Stimulated activated CD4-positive, alpha-beta T cell treated with anti-CD3 and anti-CD28 coated beads, Interleukin-4, amount 100 ng/mL, for 1 hour (primary cell): ENCODE measurements around the gene CCDC43.
"Not testable (repeated sequence)": the region's sequence is repeated elsewhere in the genome, so short reads cannot be mapped to it uniquely, and the experiment has no call there.

Experiments used
- DNase-seq: peaks from one replicate; pipeline ENCODE4 v3.0.0-alpha.2; 2020

Gene CCDC43

DNA sequence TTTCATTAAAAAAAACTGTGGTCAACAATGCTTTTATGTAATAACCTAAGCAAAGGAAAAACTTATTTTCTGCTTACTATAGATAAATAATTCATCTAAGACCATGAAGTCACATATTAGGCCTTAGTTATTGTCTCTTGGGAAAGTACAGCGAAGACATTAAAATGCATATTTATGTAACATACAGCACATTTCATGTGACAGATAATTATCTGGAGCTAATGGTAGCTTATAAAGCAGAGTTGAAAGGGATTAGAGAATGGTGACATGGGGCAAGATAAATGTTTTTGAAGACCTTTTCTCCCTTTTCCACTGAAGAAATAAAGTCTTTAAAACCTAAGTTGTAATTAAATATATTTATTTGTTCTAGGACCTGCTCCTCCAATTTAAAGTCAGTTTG is 23.6 kb downstream of the CCDC43 start:
- DNase-seq = no peak

DNA sequence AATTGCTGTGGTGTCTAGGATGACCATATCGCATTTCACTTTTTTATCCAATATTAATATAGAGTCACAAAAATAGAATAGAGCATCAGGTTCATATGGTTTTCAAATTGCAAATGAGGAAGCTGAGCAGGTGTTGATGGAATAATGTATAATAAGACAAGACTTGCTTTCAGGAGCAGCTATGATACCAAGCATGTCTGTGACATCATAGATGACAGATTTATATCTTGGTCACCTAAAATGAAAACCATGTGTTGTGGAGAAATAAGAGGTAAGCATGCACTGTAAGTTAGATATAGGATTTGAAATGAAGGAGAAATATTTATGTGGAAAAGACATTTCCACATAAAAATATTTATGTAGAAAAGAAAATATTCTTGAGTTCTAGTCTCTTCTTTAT is 24.7 kb downstream of the CCDC43 start:
- no peak for DNase-seq

DNA sequence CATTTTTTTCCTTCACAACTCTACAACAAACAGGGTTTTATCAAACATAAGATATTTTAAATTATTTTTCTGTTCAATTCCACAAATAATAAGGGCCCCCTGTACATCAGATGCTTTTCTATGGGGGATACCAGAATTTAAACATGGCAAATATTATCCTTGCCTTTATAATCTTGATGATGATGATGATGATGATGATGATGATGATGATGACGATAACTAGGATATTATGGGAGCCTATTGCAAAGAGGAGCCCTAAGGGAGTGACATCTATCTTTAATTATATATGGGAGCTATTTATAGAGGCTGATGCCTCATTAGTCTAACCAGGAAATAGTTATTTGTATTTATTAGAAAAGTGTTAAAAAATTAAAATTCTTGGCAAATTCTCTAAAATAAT is 26.5 kb downstream of the CCDC43 start:
- DNase-seq = no peak

DNA sequence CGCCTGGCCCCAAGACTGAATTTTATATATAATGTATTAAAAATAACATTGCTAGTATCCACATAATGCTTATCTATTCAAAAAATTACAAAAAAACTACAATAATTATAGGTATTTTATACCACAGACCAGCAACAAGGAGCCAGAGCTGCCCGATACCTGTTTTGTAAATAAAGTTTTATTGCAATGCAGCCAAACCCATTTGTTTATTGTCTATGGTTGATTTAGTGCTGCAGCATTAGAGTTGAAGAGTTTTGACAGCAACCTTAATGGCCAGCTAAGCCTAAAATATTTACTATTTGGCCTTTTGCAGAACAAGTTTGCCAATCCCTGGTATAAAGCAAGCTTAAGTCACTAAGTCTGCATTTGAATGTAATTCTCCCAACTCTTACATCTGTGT is 27.7 kb downstream of the CCDC43 start:
- DNase-seq = no peak

DNA sequence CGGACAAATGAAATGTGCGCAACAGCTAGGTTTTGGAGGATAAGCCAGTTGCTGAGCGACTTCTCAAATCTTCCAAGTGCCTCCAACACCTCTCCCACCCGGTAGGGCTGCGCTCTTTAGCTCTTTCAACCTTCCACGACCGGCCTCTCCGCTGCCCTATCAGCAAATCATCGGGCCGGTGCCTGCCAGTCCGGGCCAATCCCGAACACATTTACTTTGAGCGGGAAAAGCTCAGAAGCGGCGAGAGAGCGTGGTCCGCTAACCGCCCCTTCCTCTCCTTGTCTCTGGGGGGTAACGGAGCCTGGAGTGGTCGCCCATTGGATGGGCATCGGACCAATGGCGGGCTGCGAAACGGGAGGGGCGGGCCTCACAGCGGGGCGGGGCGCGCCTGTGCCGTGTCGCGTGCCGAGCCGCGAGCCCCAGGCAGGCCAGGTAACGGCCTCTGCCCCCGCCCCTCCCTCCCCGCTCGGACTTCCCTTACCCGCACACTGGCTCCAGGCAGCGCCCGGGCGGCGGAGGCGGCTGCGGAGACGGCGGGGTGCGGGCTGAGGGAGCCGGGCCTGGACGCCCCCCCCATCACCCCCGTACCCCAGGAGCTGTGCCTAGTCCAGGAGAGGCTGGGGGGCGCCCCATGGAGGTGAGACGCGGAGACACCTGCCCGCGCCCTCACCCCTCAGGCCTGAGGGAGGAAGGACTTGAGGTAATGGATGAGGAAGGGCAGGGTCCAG is 33.4 kb downstream of the CCDC43 start, which contains the start of gene MEIOC:
MEIOC (plus strand) TSS at position 486 of the 728 bp plus-strand sequence; CDS start at position 632, 146 bp downstream.
- peak; percentile 50 for DNase-seq

DNA sequence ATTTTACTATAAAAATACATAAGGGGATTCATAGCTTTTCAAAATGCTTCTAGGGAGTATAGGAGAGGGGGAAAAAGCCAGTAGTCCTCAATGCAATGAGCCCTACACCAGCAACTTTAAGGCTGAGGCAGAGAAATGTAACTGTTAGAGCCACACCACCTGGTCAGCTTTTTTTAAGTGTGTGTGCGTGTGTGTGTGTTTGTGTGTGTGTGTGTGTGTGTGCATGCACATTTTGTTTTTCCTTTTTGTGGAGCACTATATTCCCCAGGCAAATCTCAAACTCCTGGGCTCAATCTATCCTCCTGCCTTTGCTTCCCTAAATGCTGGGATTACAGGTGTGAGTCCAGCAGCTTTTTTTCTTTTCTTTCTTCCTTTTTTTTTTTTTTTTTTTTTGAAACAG is 35.6 kb downstream of the CCDC43 start:
- DNase-seq = no peak

DNA sequence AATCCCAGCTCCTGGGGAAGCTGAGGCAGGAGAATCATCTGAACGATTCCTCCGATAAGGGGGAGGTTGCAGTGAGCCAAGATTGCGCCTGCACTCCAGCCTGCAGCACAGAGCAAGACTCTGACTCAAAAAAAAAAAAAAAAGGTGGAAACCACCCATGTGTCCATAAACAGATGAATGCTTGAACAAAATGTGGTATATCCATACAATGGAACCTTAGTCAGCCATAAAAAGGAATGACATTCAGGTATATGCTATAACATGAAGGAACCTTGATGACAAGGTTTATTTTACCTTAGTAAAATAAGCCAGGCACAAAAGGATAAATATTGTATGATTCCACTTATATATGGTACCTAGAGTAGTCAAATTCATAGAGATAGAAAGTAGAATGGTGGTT is 36.2 kb downstream of the CCDC43 start:
- no peak for DNase-seq

DNA sequence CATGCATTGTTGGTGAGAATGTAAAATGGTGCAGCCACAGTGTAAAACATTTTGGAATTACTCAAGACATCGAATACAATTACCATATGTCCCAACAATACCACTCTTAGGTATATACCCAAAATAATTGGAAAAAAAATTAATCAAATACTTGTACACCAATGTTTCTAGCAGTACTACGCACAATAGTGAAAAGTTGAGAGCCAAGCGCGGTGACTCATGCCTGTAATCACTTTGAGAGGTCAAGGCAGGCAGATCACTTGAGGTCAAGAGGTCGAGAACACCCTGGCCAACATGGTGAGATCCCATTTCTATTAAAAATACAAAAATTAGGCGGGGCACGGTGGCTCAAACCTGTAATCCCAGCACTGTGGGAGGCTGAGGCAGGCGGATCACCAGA is 36.8 kb downstream of the CCDC43 start:
- no peak for DNase-seq

DNA sequence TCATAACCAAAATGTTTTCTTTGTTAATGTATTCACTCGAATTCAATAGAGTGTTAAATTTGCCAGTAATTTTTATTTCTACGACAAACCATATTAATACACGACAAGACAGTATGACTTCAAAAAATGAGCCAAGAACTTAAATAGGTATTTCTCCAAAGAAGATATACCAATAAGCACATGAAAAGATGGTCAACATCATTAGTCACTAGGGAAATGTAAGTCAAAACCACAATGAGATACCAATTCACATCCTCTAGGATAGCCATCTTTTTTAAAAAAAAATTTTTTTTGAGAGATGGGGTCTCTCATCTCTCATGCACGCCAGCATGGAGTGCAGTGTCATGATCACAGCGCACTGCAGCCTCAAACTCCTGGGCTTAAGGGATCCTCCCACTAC is 38.3 kb downstream of the CCDC43 start:
- no peak for DNase-seq

DNA sequence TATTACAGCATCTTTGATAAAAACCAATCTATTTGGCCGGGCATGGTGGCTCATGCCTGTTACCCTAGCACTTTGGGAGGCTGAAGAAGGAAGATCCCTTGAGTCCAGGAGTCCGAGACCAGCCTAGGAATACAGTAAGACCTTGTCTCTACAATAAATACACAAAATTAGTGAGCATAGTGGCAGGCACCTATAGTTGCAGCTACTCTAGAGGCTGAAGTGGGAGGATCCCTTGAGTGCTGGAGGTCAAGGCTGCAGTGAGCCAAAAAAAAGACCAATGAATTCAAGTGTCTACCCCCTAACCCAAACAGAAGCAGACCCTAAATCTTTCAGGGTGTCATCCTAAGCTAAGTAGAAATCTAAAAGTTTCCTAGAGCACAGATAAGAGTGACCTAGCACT is 40.6 kb downstream of the CCDC43 start:
- DNase-seq = no peak

DNA sequence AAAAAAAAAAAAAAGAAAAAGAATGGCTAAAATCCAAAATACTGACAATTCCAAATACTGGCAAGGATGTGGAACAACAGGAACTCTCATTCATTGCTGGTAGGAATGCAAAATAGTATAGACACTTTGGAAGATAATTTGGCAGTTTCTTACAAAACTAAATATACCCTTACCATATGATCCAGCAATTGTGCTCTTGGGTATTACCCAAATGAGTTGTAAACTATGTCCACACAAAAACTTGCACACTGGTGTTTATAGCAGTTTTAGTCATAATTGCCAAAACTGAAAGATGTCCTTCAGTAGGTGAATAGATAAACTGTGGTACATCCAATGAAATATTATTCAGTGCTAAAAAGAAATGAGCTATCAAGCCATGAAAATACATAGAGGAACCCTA is 41.8 kb downstream of the CCDC43 start:
- no peak for DNase-seq

DNA sequence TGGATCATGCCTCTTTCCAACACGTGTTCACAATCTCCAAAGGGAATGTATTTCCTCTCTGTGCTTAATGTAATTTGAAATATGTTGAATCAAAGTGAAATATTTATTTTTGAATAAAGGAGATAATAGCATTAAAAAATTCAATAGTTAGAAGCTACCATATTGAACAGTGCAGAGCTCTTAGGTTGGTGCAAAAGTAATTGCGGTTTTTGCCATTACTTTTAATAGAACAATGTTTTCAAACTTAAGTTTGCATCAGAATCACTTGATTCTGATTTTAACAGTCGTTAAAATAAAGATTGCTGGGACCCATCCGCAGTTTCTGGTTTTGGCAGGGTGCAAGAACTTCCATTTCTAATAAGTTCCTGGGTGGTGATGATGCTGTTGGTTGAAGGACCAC is 43.3 kb downstream of the CCDC43 start:
- no peak for DNase-seq

DNA sequence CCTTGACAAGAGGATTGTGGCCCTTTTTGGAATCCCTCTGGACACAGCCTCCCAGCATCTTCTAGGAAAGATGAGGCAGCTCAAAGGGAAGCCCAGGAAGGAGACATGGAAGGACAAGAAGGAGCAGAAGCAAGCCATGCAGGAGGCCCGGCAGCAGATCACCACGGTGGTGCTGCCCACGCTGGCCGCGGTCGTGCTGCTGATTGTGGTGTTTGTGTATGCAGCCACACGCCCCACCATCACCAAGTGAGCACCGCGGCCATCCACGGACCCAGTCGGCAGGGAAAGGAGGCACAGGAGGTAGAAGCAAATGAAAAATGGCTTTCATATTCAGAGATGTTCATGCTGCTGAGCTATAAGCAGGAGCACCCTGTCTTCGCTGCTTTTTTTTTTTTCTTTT is 44.2 kb downstream of the CCDC43 start:
- DNase-seq = no peak

DNA sequence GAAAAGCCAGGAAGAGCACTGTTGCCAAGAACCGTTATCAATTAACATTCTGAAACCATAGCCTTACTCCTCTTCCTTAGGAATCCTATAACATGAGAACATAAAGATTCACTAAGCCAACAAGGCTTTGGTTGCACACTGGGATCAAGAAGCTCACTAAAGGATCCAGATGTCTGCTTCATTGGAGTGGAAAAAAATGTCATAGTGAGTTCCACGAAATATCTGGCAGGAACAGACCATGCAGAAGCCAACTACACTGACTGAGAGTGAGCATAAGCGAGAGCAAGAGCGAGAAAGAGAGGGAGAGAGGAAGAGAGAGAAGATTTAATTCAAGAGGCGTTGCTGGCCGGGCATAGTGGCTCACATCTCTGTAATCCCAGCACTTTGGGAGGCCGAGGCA is 46.7 kb downstream of the CCDC43 start:
- DNase-seq = no peak

DNA sequence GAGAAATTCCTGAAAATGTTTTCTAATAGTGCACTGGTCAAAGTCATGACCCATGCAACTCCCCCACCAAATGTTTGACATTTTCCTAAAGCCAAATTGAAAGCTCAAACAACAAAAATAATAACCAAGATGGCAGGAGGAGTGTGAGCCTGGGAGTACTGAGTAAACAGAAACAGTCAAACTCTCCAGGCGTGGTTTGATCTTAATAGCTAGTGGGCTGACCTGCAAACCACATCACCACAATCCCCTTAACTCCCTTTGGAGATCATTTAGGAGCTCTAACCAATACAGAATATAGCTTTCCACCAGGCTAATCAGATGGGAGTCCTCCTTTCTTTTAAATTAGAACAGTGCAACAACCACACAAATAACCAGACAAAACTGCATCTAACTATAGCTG is 52.5 kb downstream of the CCDC43 start:
- no peak for DNase-seq

DNA sequence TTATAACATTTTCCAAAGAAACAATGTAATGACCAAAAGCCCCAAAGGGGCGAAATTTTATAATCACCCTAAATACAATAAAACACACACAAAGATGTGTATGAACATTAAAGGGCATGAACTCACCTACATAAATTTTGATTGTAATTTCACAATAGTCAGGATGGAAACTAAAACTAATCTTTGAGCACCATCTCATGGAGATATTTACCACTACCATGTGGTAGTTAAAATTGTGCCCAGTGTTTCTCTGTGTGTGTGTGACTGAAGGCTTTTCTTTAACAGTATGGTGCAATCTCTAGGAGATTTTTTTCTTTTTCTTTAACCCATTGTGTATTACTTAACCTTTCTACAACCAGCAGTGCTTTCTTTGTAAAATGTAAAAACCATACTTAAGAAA is 53.0 kb downstream of the CCDC43 start:
- DNase-seq = no peak

DNA sequence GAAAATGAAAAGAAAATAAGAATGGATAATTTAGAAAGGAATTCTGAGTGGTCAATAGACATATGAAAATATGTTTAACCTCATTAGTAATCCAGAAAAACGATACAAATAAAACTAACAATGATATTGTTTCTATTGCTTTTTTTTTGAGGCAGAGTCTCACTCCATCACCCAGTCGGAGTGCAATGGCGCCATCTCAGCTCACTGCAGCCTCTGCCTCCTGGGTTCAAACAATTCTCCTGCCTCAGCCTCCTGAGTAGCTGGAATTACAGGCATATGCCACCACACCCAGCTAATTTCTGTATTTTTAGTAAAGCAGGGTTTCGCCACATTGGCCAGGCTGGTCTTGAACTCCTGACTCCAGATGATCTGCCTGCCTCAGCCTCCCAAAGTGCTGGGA is 55.2 kb downstream of the CCDC43 start:
- not testable (repeated sequence) for DNase-seq

DNA sequence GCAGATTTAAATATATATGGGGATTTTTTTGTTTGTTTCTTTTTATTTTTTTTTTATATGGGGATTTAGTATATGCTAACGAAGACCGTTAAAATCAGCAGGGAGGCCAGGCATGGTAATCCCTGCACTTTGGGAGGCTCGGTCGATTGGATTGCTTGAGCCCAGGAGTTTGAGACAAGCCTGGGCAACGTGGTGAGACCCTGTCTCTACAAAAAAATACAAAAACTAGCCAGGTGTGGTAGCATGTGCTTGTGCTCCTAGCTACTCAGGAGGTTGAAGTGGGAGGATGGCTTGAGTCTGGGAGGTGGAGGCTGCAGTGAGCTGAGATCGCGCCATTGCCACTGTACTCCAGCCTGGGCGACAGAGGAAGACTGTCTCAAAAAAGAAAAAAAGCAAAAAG is 55.6 kb downstream of the CCDC43 start:
- no peak for DNase-seq

DNA sequence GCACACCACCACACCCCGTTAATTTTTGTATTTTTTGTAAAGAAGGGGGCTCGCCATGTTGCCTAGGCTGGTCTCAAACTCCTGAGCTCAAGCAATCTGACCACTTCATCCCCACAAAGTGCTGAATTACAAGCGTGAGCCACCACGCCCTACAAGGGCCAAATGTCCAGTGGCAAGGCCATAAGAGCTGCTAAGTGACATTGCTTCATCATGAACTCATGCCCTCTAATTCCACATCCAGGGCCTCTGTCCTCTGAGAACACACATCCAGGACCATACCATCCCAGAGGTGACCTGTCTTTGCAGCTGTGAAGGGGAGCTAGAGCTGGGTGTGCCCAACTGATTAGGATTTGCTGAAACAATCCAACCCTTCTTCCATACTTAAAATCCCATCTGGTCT is 58.9 kb downstream of the CCDC43 start:
- DNase-seq = no peak

DNA sequence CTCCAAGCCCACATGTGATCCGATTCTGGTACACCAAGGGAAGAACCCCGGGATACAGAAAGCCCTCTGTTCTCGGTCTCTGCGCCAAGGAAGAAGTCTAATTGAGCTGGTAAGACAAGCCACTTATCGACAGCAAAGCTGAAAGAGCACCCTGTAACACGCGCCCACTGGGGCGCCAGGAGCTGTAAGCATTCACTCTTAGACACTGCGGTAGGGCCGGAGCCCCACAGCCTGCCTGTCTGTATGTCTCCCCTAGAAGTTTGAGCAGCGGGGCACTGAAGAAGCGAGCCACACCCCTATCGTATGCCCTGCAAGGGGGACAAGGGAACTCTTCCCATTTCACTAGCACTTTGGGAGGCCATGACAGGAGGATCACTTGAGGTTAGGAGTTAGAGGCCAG is 60.3 kb downstream of the CCDC43 start:
- DNase-seq = no peak

DNA sequence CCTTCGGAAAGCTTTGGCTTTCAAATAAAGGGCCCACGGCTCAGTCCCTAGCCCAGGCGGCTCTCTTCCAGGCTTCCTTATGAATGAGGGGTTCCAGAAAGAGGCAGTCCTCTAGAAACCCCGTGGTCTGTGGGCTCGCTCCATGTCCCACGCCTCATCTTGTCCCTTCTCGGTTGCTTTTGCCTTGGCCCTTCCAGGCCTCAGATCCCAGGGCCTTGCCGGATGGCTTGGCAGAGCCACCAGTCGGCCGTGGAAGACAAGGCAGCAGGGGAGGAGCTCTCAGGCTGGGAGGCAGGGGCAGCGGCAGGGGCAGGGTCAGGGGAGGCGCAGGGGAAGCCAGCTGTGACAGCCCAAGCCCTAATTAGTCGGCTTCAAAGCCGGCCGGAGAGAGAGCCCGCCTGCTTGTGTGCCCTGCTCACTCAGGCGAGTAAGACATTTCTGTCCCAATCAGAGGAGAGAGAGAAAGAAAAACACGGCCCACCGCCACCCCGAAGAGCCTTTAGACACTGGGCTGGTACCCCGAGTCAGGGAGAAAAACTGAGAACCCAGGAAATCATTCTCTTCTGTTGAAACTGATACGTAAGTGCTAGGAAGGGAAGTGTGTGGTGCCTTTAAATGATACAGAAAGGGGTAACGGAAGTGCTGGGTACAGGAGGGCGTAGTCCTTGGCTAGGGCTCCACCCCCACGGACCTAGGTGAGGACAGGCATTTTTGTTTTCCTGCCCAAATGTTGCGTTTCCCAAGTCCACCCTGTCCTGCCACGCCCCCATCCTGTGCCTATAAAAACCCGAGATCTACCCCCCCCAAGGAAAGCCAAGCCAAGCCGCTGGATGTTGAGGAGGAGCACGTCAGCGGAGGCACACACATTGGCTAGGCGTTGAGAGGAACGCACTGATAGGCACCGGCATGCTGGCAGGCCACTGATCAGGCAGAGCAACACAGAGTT is 61.1 kb downstream of the CCDC43 start:
- DNase-seq = no peak

DNA sequence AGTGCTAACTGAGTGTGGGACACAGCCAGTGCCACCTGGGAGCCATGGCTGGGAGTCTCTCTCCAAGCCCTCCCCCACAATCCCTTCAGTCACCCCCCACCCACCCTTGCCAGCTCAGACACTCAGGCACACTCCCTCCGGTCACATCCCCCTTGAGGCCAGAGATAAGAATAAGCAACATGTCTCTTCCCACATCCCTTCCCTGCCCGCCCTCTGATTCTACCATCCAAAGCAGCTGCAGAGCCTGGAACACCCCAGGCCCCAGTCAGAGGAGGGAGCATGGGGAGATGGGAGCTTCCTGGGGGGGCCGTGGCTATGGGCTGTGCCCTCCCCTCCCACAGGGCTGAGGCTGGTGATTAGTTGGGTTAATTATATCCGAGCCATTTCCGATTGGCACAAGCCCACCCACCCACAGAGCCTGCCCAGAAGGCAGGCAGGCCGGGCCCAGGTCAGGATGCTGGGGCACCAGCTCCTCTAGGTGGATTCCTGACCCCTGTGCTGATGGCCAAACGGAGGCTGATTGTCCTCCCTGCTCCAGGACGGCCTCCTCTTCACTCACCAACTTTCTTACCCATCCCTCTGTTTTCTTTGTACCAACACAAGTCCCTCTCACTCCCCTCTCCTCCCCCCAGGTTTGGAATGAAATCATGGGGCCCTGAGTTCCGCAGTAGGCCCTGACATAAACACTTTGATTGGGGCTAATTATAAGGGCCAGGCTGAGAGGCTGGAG is 61.9 kb downstream of the CCDC43 start:
- DNase-seq = no peak
